Hematopoietic multipotent progenitor cell (in vitro differentiated cells): ENCODE measurements around the gene LTO1. TPM values are rescaled to one million over a fixed set of nuclear protein-coding genes. Genes with fewer than 3 reads are reported as not detected.

Experiments
- DNase-seq, 3 donors: peaks; one replicate each; pipeline ENCODE4 v3.0.0-alpha.2; 2011 to 2015; ENCODE audit warnings: low read depth in 2 of 3, low spot score in 2 of 3
- total RNA-seq: library from RNA; depleted of rRNA; stranded (reverse); fragments of >200 nt; gene quantifications from one replicate; pipeline ENCODE4 v1.2.3, GENCODE V29; 2012

Gene LTO1
- total RNA-seq, 1 donor: 23.2 TPM

GRCh38 chr11:69682681-69683326 lies 7.7 kb upstream of the LTO1 start:
- DNase-seq: no peak

GRCh38 chr11:69682221-69682620 lies 7.1 kb upstream of the LTO1 start:
- DNase-seq: no peak

- no peak for DNase-seq
Observed at GRCh38 chr11:69680688-69681087, 5.5 kb upstream of the LTO1 start.

GRCh38 chr11:69677749-69678148 lies 2.6 kb upstream of the LTO1 start:
- DNase-seq: no peak

- DNase-seq: peak in 1 of 3 donors; percentile 26
Observed at GRCh38 chr11:69674267-69674885, 777 bp downstream of the LTO1 start.

GRCh38 chr11:69671734-69672465 lies 3.3 kb downstream of the LTO1 start:
- no peak for DNase-seq

GRCh38 chr11:69670158-69670845 lies 4.9 kb downstream of the LTO1 start:
- peak; percentile 39 to 50 (median 49) for DNase-seq

- DNase-seq: no peak
Observed at GRCh38 chr11:69669486-69669885, 5.7 kb downstream of the LTO1 start.

GRCh38 chr11:69667619-69668604 lies 7.2 kb downstream of the LTO1 start:
- DNase-seq: no peak

- DNase-seq: no peak
Observed at GRCh38 chr11:69666752-69667536, 8.2 kb downstream of the LTO1 start.

GRCh38 chr11:69666261-69666660 lies 8.9 kb downstream of the LTO1 start:
- DNase-seq: no peak

- DNase-seq: no peak
Observed at GRCh38 chr11:69665669-69666068, 9.5 kb downstream of the LTO1 start.

- no peak for DNase-seq
Observed at GRCh38 chr11:69664901-69665300, 10.3 kb downstream of the LTO1 start.

GRCh38 chr11:69664103-69664775 lies 10.9 kb downstream of the LTO1 start:
- DNase-seq: no peak

- no peak for DNase-seq
Observed at GRCh38 chr11:69663326-69663725, 11.8 kb downstream of the LTO1 start.

GRCh38 chr11:69662806-69663205 lies 12.3 kb downstream of the LTO1 start:
- no peak for DNase-seq

- peak in 1 of 3 donors; percentile 35 for DNase-seq
Observed at GRCh38 chr11:69662021-69662698, 13.0 kb downstream of the LTO1 start.

GRCh38 chr11:69661413-69661715 lies 13.8 kb downstream of the LTO1 start:
- no peak for DNase-seq
